HG03025 (cell line): Measurements from ENCODE around the gene SELPLG.
"Not testable (repeated sequence)": the region's sequence is repeated elsewhere in the genome, so short reads cannot be mapped to it uniquely, and the experiment has no call there.

Source experiments
- ATAC-seq: cut with Tn5 transposase; IDR thresholded peaks from one replicate; pipeline ENCODE4 v1.9.1; 2021; ENCODE audit warnings: mild to moderate bottlenecking, moderate library complexity; ENCODE audit not compliant: unreplicated experiment, low FRiP score

The SELPLG gene

GRCh38 chr12:108577458-108577857 lies 56.2 kb downstream of the SELPLG start:
- no peak for ATAC-seq

- ATAC-seq: no peak
Observed at GRCh38 chr12:108576660-108577234, 56.9 kb downstream of the SELPLG start.

GRCh38 chr12:108575199-108575912 lies 58.3 kb downstream of the SELPLG start:
- ATAC-seq: no peak

GRCh38 chr12:108574276-108574675 lies 59.4 kb downstream of the SELPLG start:
- ATAC-seq: not testable (repeated sequence)

GRCh38 chr12:108573317-108573716 lies 60.4 kb downstream of the SELPLG start:
- ATAC-seq: no peak

- ATAC-seq: no peak
Observed at GRCh38 chr12:108572166-108572790, 61.4 kb downstream of the SELPLG start.
